Measurements from ENCODE around the gene MRRF. TPM values are rescaled to one million over a fixed set of nuclear protein-coding genes. Genes with fewer than 3 reads are reported as not detected.

MRRF gene
- total RNA-seq, 1 experiment from 2014 or later: 42.3 TPM

- TF ChIP-seq PRDM15 (CRISPR knock-in tag; IDR thresholded peaks at IDR 0.05) (peak; percentile 43; the same call in 1 of the 2 replicates), ARID4B (CRISPR knock-in tag; IDR thresholded peaks at IDR 0.05; ENCODE audit: borderline replicate concordance) (0 out of 2 replicates have a peak, but pooled peaks have one; percentile 20), ESRRA (CRISPR knock-in tag; IDR thresholded peaks at IDR 0.05; ENCODE audit: borderline replicate concordance) (no peak), ERG (CRISPR knock-in tag; IDR thresholded peaks at IDR 0.05) (no peak), PREB (CRISPR knock-in tag; IDR thresholded peaks at IDR 0.05; ENCODE audit: borderline replicate concordance) (no peak), NR1H2 (CRISPR knock-in tag; IDR thresholded peaks at IDR 0.05) (no peak), AFF4 (CRISPR knock-in tag; IDR thresholded peaks at IDR 0.05; ENCODE audit: borderline replicate concordance) (no peak), JUN (CRISPR knock-in tag; IDR thresholded peaks at IDR 0.05) (no peak), USF2 (CRISPR knock-in tag; IDR thresholded peaks at IDR 0.05) (peak; percentile 45), PRRX2 (CRISPR knock-in tag; IDR thresholded peaks at IDR 0.05) (no peak), NR2C2 (CRISPR knock-in tag; IDR thresholded peaks at IDR 0.05) (no peak), ZNF425 (CRISPR knock-in tag; conservative IDR thresholded peaks at IDR 0.05) (no peak), ZNF219 (CRISPR knock-in tag; IDR thresholded peaks at IDR 0.05; ENCODE audit: borderline replicate concordance) (0 out of 2 replicates have a peak, but pooled peaks have one; percentile 67), ZNF532 (CRISPR knock-in tag; IDR thresholded peaks at IDR 0.05; ENCODE audit: borderline replicate concordance) (no peak)
These were observed 82.0 kb downstream of the MRRF start (continued) for GRCh38 chr9:122346478-122347347.
